Measurements from ENCODE around the gene MFSD2A.
A peak's percentile ranks its signal among the peaks of the same experiment; 100 is the strongest.
"Not testable (repeated sequence)": the region's sequence is repeated elsewhere in the genome, so short reads cannot be mapped to it uniquely, and the experiment has no call there.

MFSD2A gene

GRCh38 chr1:40007481-40008034 is 52.6 kb downstream of the MFSD2A start:
- DNase-seq: not testable (repeated sequence)

DNA sequence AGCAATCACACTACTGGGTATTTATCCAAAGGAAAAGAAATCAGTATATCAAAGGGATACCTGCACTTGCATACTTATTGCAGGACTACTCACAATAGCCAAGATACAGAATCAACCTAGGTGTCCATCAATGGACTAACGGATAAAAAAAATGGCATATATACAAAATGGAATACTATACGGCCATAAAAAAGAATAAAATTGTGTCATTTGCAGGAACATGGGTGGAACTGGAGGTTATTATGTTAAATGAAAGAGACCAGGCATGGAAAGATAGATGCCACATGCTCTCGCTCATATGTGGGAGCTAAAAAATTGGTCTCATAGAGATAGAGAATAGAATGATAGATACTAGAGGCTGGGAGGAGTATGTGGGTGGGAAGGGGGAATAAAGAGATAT is 56.3 kb downstream of the MFSD2A start:
- no peak for DNase-seq

GRCh38 chr1:40014253-40014706 is 59.3 kb downstream of the MFSD2A start:
- DNase-seq: peak; percentile 41

DNA sequence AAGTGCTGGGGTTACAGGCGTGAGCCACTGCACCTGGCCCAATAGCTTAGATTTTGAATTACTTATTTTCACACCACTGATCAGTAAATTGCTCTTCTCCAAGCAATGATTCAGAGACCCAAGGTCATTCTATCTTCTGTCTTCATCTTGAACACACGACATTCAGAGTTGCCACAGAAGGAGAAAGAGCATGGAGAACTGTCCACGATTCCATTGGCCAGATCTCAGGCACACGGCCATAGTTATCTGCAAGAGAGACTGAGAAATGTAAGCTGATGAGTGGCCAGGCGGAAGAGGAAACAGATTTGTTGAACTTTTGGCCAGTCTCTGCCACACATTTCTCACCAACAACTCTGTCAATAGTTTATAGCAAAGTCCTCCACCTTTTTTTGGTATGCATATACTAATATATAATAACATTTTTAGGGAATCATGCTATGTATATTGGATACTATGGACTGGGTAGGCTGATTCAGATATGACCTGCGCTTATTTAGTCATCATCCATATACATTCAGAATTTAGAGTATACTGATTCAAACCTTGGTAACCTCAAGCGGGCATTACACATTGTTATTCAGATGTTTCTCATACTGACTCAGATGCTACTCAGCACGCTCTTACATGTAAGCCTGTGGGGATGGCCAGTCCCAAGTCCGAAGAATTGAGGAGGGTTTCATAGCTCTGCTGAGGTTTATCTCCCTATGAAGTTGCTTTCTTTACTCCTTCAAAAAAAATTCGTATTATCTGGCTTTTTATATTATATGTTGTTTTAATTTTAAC is 60.1 kb downstream of the MFSD2A start:
- DNase-seq: peak; percentile 72

GRCh38 chr1:40017951-40018575 is 63.1 kb downstream of the MFSD2A start:
- DNase-seq: no peak
